ENCODE results near the gene PLEKHM2. TPM values are rescaled to one million over a fixed set of nuclear protein-coding genes. Genes with fewer than 3 reads are reported as not detected.

The PLEKHM2 gene
- total RNA-seq, 1 donor, result 54.0 TPM

DNA sequence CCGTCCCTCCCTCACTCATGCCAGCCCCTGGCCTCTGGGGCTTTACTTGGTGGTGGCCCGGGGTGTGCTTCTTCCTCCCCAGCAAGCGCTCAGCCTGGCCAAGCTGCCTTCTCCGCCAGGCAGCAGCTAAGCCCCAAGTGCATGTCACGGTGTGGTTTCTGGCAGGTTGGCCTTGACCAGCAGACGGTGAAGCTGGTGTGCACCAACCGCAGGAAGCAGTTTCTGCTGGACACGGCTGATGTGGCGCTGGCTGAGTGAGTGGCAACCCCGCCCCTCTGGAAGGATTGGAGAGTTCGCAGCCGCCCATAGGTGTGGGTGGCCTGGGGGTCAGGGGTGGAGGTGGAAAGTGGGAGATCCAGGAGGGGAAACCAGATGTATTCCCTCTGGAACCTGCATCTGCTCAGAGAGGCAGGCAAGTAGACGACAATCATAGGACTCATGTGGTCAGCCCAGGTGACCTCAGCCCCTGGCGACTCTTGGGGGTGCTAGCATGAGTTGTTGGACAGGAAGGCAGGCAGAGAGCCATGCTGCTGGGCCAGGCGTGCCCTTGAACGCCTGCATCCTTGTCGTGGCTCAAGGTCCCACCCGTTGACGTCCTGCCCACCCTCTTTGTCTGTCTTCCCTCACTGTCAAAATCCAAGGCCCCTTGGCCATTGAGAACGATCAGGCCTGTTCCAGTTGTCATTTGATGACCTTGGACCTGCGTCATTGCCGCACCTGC lies 45.0 kb downstream of the PLEKHM2 start:
- no peak overlapping the region for H3K4me3 ChIP-seq (ENCODE audit: low read depth, low read length)
- TF ChIP-seq, protein P1, sequence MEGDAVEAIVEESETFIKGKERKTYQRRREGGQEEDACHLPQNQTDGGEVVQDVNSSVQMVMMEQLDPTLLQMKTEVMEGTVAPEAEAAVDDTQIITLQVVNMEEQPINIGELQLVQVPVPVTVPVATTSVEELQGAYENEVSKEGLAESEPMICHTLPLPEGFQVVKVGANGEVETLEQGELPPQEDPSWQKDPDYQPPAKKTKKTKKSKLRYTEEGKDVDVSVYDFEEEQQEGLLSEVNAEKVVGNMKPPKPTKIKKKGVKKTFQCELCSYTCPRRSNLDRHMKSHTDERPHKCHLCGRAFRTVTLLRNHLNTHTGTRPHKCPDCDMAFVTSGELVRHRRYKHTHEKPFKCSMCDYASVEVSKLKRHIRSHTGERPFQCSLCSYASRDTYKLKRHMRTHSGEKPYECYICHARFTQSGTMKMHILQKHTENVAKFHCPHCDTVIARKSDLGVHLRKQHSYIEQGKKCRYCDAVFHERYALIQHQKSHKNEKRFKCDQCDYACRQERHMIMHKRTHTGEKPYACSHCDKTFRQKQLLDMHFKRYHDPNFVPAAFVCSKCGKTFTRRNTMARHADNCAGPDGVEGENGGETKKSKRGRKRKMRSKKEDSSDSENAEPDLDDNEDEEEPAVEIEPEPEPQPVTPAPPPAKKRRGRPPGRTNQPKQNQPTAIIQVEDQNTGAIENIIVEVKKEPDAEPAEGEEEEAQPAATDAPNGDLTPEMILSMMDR (IDR thresholded peaks at IDR 0.05; ENCODE audit: insufficient read depth, low read depth, low read length), result no peak
- no peak for DNase-seq (ENCODE audit: low read depth)

- DNase-seq (ENCODE audit: low read depth), result no peak
- TF ChIP-seq, protein P1 (IDR thresholded peaks at IDR 0.05; ENCODE audit: insufficient read depth, low read depth, low read length), result no peak
- no peak overlapping the region for H3K4me3 ChIP-seq (ENCODE audit: low read depth, low read length)
Observed at GRCh38 chr1:15730423-15730822, 46.3 kb downstream of the PLEKHM2 start.

DNA sequence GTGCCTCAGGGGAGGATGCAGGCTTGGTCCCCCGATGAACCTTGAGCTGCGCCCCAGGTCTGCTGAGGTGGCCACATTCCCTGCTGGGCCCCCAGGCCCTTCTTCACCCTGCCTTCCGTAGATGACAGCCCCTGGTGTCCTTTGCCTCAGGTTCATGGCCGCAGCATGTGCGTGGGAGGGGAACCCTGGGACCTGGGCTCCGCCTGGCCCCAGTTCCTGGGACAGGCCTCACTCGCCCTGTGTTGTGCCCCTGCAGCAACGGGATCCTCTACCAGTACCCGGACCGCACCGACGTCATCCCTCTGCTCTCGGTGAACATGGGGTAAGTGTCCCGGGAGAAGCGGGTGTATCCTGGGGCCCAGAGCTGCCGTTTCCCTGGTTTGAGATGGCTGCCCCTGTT lies 46.8 kb downstream of the PLEKHM2 start:
- TF ChIP-seq, protein P1 (IDR thresholded peaks at IDR 0.05; ENCODE audit: insufficient read depth, low read depth, low read length), result no peak
- no peak for DNase-seq (ENCODE audit: low read depth)
- H3K4me3 ChIP-seq (ENCODE audit: low read depth, low read length), result no peak overlapping the region

DNA sequence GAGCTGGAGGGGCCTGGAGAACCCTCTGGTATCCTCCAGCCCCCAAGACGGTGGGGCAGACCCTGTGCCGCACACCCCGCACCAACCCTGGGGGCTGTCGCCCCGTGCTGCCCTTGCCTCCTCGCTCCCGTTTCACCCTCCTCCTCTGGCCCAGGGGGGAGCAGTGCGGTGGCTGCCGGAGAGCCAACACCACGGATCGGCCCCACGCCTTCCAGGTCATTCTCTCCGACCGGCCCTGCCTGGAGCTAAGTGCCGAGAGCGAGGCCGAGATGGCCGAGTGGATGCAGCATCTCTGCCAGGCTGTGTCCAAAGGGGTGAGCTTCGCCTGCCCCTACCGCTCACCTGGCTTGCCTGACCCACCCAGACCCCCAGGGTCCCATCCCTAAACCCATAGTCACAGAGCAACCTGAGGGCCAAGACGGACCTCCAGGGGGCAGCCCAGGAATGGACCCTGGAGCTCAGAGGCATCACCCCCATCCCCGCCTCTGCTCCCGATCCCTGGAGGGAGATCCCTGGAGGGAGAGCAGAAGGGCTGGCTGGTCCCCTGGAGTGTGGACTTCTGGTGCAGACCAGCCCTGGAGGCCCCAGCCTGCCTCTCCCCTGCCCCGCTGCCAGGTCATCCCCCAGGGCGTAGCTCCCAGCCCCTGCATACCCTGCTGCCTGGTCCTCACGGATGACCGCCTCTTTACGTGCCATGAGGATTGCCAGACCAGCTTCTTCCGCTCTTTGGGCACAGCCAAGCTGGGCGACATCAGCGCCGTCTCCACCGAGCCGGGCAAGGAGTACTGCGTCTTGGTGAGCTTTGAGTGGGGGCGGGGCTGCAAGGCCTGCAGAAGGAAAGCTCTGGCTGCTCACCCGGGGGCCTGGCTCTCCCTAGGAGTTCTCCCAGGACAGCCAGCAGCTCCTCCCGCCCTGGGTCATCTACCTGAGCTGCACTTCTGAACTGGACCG lies 47.9 kb downstream of the PLEKHM2 start:
- no peak for DNase-seq (ENCODE audit: low read depth)
- TF ChIP-seq, protein P1 (IDR thresholded peaks at IDR 0.05; ENCODE audit: insufficient read depth, low read depth, low read length), result no peak
- H3K4me3 ChIP-seq (ENCODE audit: low read depth, low read length), result no peak overlapping the region

DNA sequence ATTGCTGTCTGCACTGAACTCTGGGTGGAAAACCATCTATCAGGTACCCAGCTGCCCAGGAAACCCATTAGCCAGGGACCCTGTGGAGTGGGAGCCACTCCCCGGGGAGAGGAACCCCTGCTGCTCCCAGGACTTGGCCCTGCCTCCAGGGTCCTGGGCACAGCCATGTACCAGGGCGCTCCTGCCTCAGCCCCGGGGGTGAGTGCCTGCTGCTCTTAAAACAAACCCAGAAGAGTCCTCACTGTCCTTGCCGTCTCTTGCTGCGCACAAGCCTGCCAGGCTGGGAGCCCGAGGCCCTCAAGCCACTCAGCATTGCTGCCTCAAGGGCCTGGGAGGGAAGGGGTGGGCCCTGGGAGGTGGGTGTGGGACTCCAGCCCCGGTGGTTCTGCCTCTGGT lies 48.6 kb downstream of the PLEKHM2 start:
- TF ChIP-seq, protein P1 (IDR thresholded peaks at IDR 0.05; ENCODE audit: insufficient read depth, low read depth, low read length), result no peak
- no peak overlapping the region for H3K4me3 ChIP-seq (ENCODE audit: low read depth, low read length)

DNA sequence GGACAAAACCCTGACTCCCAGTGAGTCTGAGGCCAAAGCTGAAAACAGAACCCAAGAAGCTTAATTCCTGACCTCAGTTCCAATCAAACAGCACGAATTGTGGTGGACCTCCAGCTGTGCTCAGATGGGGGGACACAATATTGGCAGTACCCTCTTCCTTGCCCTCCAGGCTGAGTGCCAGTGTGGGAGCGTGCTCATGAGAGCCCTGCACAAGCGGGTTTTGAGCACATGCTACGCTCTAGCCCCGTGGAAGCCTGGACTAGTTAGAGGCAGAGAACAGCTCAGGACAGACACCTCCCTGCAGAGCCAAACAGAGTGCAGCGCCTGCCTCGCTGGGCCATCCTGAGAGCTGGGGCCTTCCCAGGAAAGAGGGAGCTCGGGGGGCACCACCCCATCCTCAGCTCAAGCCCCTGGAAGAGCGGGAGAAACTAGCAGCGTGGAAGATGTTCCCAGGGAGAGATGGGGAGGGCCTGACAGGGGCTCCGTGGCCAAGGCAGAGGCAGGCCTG lies 49.2 kb downstream of the PLEKHM2 start:
- H3K4me3 ChIP-seq (ENCODE audit: low read depth, low read length), result no peak overlapping the region
- DNase-seq (ENCODE audit: low read depth), result no peak
- TF ChIP-seq, protein P1 (IDR thresholded peaks at IDR 0.05; ENCODE audit: insufficient read depth, low read depth, low read length), result no peak

More for the DNA sequence above, 48.6 kb downstream of the PLEKHM2 start:
- DNase-seq (ENCODE audit: low read depth), result no peak

All from fibroblast of villous mesenchyme (primary cell).